K562 (cell line): ENCODE data around the gene OR6F1.

Source experiments
- HNRNPUL1 ChIP-seq: fragments of 200-400 bp; formaldehyde crosslinking; IDR thresholded peaks from 2 replicates; pipeline ENCODE4 v1.6.1; 2017; ENCODE audit warnings: low read length
- MTA2 ChIP-seq: fragments of 450-650 bp; IDR thresholded peaks from 2 replicates; pipeline ENCODE4 v1.6.1; 2016; ENCODE audit warnings: low read depth
- RUNX1 ChIP-seq: sonication (generic); IDR thresholded peaks from 2 replicates; pipeline ENCODE4 v1.6.1; 2016; ENCODE audit warnings: antibody characterized with exemption, low read depth
- TF ChIP-seq, protein P1 (sequence below), 2 experiments: fragments of 450-650 bp; formaldehyde crosslinking in 1 of 2; IDR thresholded peaks; 2 replicates each; pipeline versions ENCODE4 v1.4.0 to v1.6.1; 2014 to 2020; ENCODE audit warnings: mild to moderate bottlenecking in 2 of 2, borderline replicate concordance in 1 of 2, low read depth in 1 of 2
- TF ChIP-seq, protein P2 (sequence below): sonication (generic); formaldehyde crosslinking; IDR thresholded peaks from 2 replicates; pipeline ENCODE4 v1.8.1; 2023; ENCODE audit warnings: mild to moderate bottlenecking, missing genetic modification reagents

DNA sequence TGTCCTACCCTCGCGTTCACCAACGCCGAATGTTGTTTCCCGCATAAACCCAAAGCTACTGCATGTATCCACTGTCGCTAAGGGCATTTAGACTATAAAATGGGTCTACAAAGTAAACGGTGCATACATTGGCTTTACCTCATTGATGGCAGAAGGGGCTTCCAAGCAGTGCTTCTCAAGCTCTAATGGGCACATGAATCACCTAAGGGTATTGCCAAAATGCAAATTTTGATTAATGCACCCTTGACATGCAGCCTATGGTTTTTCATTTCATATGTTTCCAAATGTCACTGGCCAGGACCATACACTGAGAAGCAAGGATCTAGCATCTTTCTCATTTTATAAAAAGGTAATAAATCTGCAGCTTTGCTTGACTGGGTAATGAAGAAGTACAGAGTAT is 2.7 kb downstream of the OR6F1 start:
- TF ChIP-seq RUNX1 (no peak), MTA2 (no peak), HNRNPUL1 (no peak)
- TF ChIP-seq, protein P1, sequence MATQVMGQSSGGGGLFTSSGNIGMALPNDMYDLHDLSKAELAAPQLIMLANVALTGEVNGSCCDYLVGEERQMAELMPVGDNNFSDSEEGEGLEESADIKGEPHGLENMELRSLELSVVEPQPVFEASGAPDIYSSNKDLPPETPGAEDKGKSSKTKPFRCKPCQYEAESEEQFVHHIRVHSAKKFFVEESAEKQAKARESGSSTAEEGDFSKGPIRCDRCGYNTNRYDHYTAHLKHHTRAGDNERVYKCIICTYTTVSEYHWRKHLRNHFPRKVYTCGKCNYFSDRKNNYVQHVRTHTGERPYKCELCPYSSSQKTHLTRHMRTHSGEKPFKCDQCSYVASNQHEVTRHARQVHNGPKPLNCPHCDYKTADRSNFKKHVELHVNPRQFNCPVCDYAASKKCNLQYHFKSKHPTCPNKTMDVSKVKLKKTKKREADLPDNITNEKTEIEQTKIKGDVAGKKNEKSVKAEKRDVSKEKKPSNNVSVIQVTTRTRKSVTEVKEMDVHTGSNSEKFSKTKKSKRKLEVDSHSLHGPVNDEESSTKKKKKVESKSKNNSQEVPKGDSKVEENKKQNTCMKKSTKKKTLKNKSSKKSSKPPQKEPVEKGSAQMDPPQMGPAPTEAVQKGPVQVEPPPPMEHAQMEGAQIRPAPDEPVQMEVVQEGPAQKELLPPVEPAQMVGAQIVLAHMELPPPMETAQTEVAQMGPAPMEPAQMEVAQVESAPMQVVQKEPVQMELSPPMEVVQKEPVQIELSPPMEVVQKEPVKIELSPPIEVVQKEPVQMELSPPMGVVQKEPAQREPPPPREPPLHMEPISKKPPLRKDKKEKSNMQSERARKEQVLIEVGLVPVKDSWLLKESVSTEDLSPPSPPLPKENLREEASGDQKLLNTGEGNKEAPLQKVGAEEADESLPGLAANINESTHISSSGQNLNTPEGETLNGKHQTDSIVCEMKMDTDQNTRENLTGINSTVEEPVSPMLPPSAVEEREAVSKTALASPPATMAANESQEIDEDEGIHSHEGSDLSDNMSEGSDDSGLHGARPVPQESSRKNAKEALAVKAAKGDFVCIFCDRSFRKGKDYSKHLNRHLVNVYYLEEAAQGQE (IDR thresholded peaks at IDR 0.05; ENCODE audit: borderline replicate concordance), result no peak
- TF ChIP-seq, protein P1 (CRISPR knock-in tag; IDR thresholded peaks at IDR 0.05; ENCODE audit: low read depth), result no peak
- TF ChIP-seq, protein P2, sequence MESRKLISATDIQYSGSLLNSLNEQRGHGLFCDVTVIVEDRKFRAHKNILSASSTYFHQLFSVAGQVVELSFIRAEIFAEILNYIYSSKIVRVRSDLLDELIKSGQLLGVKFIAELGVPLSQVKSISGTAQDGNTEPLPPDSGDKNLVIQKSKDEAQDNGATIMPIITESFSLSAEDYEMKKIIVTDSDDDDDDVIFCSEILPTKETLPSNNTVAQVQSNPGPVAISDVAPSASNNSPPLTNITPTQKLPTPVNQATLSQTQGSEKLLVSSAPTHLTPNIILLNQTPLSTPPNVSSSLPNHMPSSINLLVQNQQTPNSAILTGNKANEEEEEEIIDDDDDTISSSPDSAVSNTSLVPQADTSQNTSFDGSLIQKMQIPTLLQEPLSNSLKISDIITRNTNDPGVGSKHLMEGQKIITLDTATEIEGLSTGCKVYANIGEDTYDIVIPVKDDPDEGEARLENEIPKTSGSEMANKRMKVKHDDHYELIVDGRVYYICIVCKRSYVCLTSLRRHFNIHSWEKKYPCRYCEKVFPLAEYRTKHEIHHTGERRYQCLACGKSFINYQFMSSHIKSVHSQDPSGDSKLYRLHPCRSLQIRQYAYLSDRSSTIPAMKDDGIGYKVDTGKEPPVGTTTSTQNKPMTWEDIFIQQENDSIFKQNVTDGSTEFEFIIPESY, result no peak
